GM19035 (cell line): ENCODE measurements around the gene MAN2B2.

Source experiments
- ATAC-seq: cut with Tn5 transposase; IDR thresholded peaks from one replicate; pipeline ENCODE4 v1.9.1; 2021; ENCODE audit not compliant: unreplicated experiment

The MAN2B2 gene

DNA sequence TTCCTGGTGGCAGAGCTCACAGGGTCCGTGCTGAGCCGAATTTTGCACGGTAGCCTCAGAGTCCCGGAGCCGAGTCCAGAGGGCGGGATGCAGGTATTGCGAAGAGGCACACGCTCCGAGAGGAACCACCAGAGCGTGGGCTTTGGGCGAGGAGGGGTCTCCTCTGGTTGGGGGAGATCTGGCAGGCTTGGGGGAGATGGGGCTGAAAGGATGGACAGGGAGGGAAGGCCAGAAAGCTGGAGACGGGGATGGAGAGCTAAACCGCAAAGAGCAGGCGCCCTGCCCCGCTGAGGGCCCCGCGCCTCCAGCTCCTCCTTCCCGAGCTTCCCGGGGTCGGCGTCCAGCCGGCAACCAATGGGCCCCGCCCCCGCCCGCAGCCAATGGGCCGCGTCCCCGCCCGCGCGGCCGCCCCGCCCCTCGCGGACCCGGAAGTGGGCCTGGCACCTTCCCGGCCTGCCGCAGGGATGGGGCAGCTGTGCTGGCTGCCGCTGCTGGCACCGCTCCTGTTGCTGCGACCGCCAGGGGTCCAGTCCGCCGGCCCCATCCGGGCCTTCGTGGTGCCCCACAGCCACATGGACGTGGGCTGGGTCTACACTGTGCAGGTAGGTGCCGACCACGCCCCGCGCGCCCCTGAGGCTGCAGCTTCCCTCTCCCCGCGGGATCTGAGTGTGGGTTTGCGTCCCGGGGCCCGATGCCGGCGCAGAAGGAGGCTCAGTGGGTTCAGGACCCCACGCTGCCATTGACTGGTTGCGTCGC lies at the start of gene MAN2B2:
TSS of gene MAN2B2 (plus strand) at position 443 of the 756 bp plus-strand sequence. CDS start at position 465, 22 bp downstream.
- peak; percentile 93 for ATAC-seq

DNA sequence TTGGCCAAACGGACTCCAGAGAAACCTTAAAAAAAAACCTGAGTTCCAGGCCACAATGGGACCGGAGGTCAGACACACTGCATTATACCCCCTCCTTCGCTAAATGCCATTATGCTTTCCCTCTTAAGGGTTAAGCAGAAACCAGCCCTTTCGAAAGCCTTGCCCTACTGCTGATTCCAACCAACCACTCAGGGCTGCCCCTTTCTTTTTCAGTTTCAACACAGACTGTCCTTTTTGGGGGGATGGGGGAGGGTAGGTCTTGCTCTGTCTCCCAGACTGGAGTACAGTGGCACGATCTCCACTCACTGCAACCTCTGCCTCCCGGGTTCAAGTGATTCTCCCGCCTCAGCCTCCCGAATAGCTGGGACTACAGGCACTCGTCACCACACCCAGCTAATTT lies 49.5 kb upstream of the MAN2B2 start:
- ATAC-seq = no peak

DNA sequence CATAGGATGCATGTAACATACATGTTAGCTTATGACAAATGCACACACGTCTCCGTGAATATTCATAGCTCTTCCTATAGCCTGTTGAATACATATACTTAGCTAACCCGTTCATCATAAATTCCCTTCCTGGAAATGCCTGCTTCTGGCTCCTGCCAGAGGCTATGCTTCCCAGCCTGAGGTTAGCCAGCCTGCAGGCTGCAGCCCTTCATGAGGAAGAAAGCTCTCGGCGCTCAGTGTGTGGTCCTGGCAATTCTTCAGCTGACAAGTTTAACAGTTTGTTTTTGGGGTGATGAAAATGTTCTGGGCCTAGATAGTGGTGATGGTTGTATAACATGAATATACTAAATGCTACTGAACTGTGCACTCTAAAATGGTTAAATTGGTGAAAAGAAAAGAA lies 48.8 kb upstream of the MAN2B2 start:
- ATAC-seq = no peak

DNA sequence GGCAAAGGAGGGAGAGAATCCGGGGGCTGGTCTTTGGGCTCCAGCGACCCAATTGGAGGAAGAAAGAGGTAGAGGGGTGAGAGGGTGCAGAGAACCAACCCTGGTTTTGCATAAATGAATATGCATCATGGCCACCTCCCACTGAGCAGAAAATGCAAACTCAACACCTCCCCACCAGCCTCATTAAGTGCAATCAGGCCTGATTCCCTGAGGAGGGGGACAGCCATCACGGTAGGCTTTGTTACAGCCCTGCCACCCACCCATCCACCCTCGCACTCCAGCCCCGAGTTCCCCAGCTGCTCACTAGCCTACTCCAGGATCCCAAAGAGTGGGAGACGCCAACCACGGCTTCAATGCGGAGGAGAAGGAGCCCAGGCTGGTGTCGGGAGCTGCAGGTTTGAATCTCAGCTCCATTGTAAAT lies 48.3 kb upstream of the MAN2B2 start:
- no peak for ATAC-seq

DNA sequence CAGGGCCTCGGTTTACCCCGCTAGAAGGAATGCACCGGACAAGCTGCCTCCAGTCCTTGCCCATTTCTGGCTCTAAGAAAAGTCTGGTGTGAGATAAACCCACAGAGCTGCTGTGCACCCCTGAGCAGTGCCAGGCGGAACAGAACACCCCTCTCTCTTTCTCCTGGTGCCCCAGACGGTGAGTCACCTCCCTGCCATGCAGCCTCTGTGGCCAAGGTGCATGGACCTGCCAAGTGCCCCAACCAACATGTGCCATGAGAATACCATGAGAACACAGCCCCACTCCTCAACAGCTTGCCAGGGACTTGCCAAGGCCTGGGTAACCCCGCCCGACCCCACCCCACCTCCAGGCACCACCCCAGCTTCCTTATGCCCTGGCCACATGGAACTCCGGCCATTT lies 47.7 kb upstream of the MAN2B2 start:
- ATAC-seq = no peak

DNA sequence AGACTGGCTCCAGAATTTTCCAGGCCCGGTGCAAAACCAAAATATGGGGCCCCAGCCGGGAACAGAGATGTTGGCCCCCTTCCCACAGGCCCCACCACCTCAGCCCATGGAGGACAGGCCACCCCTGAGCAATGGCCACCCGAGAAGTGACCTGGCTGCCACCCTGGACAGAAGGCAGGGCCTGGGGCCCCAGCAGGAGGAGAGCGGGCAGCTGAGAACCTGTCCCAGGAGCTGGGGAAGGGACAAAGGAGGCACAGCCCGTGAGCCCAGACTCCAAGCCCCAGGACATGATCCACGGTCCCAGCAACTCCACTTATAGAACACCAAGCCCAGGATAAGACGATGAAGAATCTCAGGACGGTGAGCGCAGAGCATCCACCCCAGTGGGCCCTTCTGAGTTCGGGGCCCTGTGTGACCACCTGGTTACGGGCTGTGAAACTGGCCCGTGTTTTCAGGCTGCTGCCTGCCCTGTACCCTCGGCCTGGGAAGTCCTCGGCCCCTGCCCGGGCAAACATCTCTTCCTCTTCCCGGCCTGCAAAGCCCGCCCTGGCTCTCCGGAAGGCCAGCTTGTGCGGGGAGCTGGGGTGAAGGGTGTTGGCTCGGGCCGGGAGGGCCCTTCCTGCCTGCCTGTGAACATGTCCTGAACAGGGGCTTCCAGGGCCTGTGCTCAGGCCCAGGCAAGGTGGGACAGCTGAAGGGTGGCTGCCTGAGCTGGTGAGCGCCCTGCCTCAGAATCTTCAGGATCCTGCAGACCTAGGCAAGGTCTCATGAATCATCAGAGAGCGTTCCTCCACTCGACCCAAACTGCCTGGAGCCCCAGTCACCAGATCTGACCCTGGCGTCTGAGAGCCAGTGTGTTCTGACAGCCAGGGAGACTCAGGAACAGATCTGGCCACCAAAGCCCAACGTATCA lies 47.0 kb upstream of the MAN2B2 start:
- ATAC-seq = no peak

DNA sequence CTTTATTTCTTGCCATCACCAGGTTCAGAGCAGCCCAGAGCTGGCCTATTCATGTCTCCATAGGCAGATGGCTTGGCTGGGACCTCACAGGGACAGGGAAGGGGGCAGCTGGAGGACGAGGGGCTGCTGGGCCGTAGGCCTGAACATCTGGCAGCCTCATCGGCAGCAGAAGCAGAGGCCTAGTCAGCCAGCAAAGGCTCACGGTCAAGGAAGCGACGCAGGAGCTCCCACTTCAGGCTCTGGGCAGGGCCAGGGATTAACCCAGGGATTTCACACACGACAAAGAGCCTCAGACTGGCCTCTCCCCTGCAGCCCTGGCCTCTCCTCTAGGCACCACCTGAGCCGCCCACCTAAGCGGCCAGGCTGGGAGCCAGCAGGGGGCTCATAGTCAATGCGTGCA lies 46.0 kb upstream of the MAN2B2 start:
- no peak for ATAC-seq

DNA sequence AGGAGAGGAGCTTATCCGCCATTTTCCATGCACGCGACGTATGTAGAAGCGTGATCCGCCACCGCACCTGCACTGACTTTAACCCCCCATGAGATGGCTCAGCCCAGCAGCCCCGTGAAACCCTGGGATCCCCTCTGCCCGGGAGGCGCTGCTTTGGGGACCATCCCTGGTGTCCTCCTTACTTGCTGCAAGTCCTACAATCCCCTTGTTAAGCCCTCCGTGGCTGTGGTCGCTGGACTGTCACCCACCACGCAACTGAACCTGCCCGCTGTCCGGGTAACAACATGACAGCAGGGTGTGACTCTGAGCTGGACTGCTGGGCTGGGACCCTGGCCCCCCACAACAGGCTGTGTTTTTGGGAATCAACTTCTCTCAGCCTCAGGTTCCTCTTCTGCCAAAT lies 44.7 kb upstream of the MAN2B2 start:
- no peak for ATAC-seq

DNA sequence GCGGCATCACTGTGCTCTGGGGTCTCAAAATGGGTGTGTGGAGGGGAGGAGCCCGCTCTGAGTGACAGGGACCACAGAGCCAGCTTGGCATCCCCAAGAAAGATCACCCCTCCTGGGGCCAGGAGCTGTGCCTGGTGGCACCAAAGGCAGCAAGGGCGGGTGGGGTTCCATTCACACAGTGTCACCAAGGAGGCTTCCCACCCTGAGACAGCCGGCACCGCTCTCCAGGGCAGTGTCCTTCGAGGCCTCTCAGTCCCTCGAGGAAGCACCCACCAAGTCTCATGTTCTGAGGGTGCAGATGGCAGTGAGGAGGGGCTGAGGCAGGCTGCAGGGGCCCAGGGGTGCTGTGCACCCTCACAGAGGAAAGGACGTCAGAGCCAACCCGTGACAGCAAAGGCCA lies 44.0 kb upstream of the MAN2B2 start:
- no peak for ATAC-seq

DNA sequence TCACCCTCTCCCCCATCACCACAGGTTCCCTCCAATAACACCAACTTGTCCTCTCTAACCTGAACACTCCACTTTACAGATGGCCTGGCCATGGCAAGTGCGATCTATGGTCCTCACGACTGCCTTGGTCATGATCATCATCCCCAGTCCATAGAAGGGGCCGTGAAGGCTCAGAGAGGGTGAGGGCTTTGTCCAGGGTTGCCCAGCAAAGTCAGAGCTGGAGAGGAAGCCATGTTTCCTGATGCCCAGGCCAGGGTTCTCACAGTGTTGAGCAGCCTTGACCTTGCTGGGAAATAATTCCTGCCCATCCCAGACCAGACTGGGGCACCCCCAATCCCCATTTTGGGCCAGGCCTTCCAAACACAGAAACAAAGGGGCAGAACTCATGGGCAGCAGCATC lies 42.9 kb upstream of the MAN2B2 start:
- ATAC-seq = no peak

DNA sequence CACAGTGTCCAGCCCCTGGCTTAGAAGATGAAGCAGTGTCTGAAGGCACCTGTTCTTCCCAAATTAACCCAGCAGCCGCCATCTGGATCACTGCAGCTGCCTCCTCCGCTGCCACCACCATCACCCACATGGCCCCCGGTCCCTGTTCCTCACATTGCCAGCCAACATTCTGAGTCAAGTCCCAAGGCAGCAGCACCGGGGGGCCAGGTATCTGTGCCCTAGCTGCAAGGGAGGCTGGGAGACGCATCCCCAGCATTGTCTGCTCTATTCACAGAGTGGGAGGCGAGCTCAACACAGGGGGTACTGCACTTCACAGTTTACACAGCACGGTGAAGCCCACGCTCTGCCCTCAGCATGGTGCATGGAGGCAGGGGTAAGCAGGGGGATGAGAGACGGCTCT lies 42.3 kb upstream of the MAN2B2 start:
- no peak for ATAC-seq

DNA sequence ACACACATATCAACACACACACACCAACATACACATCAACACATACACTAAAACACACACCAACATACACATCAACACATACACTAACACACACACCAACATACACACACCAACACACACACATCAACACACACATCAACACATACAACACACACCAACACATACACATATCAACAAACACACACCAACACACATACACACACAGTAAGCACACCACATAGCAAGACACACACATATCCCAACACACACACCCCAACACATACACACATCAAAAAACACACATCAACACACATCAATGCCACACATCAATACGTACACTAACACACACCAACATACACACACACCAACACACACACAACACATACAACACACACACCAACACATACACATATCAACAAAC lies 40.9 kb upstream of the MAN2B2 start:
- ATAC-seq = no peak

DNA sequence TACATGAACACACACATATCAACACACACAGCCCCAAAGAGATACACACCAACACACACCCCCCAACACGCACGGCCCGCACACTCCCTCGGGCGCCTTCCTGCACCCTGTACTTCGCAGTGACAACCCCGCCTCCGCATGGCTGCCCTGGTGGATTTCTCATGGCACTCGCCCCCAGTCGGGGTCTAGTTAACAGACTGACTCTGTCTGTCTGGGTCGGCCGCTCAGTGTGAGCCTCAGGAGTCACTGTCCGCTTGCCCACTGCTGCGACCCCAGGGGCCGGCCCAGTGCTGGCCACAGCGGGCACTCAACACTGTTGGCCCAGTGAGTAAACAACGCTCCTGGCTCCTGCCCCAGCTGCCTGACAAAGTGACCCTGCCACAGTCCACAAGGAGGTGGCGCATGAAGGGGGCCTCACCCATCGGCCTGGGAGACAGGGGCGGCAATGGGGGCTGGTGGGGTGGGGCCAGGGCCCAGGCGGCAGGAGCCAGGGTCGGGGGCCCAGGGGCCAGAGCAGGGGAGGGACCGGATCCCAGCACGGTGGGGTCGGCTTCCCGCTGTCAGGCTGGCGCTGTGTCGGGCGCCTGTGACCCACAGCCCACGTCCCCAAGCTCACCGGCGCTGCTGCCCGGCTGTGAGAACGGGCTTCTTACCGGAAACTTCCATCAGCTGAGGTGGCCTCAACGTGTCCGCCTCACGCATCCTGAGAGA lies 40.2 kb upstream of the MAN2B2 start:
- no peak for ATAC-seq

DNA sequence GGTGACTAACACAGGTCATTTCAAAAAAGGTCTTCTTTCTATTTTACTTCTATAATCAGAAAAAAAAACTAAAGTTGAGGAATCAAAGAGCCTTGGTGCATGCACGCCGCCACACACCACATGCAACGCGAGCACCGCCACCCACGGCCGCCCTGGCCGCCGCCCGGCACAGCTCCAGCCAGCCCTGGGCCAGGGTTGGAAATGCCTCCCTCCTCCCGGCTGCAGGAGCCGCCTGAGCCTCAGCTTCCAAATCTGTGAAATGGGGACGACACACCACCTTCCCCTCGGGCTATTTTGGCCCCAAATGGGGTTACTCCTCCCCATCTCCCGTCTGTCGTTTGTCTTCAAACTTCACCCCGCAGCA lies 39.7 kb upstream of the MAN2B2 start:
- ATAC-seq = no peak

DNA sequence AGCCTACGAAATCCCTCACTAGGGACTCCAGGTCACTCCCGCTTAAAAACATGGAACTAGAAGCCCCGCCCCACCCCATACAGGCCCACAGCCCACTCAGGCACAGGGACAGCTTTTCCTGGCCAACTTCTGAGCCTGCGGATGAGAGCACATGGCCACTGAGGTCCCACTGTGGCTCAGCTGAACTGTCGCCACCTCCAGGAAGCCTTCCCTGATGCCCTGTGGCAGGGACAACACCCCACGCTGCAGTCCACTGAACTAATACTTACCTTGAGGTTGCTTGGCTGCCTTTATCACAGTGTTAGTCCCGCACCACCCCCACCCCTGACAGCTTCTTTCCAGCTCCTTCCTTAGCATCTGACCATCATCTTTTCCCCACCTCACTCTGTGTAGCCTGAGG lies 39.3 kb upstream of the MAN2B2 start:
- no peak for ATAC-seq

DNA sequence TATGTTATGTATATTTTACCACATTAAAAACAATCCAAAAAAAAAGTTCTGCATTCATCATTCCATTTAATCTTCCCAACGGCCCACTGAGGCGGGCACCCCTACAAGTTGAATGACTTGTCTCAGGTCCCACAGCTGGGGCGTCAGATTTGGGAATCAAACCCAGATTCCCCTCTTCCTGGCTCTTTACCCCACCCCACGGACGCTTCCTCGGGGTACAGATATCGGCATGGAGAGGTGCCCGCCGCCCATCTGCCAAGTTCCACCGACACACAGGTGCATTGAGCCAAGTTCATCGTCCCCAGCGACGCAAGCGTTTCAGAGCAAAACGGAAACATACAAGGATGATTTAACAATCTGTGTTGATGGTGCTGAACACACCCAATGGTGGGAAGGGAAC lies 36.9 kb upstream of the MAN2B2 start:
- ATAC-seq = no peak

DNA sequence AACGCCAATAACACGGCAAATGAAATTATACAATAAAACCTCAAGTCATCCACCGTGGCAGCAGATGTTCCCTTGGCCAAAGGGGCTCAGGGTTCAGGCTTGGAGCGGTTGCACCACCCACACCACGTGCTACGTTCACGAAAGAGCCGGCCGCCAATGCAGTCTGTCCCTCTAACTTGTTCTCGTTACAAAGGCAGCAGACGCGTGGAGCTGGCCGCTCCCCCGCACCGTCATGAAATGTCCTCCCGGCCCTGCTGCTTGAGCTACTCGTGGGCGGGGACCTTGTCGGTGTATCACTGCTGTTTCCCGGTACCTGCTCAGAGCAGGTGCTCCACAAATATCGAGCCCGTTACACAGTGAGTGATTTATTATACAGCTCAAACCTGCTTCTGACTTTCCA lies 36.4 kb upstream of the MAN2B2 start:
- ATAC-seq = no peak

DNA sequence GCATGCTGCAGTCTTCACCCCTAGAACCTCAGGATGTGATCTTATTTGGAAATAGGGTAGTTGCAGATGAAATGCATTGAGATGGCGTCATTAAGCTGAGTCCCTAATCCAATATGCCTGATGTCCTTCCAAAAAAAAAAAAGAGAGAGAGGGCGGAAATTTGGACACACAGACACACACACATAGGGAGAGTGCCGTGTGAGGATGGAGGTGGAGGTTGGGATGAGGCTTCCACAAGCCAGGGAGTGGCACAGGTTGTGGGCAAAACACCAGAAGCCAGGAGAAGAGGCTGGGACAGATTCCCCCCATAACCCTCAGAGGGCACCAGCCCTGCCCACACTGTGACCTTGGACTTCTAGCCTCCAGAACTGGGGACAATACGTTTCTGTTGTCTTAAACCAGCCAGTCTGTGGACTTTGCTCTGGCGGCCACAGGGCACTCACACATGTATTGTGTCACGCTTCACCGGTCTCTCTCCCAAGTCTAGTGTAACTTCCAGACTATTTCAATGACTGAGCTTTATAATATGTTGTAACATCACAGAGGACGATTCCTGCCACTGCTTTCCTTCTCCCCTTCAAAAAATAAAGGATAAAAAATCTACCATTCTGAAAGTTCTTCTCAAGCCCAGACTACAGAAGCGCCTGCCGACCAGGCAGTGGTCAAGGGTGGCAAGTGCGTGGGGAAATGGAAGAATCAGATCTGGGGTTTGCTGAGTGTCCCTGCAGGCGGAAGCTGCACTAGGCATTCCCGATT lies 35.8 kb upstream of the MAN2B2 start:
- no peak for ATAC-seq

DNA sequence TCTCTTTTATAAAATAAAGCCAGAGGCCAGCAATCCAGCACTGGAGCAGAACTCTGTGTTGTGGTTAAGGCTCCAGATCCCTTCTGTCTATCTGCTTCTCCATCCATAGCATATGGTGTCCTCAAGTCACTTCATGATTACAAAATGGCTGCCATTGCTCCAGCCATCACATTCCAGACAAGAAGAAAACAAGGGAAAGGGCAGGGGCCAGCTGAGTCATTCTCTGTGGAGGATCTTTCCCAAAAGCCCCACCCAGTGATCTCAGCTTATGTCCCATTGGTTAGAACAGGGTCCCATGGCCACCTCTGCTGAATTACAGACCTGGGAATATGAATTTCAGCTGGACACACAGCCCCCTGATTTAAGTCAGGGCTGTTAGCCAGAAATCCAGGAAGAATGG lies 34.1 kb upstream of the MAN2B2 start:
- ATAC-seq = no peak

DNA sequence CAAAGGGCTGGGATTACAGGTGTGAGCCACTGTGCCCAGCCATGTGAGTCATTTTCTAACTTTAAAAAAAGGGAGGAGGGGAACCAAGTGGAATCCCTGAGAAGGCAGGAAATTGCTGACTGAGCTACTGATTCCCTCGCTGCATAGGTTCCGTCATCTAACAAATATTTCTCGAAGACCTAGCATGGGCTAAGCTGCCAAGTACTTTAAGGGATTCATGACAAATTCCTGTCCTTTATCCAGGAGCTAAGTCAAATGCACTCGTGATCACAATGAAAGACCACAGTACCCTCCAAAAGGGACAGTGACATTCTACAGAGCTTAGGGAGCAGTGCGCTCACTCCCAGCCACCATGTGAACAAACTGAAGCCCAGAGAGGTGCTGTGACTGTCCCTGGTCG lies 33.2 kb upstream of the MAN2B2 start:
- ATAC-seq = no peak

DNA sequence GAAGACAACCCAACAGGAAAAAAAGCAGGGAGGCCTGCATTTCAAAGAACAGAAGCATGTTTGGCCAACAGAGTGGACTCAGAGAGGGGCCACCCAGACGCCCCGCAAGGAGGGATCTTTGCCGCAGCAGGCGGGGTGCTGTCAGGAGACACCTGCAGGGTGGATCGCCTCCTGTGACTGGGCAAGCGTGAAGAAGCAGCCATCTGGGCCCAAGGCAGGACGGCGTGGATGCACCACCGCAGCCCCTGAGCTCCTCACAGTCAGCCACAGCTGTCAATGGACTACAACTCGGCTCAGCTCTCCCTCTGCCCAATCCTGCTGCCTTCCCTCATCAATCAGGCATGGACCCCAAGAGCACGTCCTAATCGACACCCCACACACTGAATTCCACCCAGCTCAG lies 32.0 kb upstream of the MAN2B2 start:
- no peak for ATAC-seq
